C4-2B (cell line): ENCODE measurements around the gene ATF6B.

Experiments
- H3K27ac ChIP-seq: fragments of 450-650 bp; 2 replicates; pipeline ENCODE4 v1.5.1; 2017
- ZFX ChIP-seq: fragments of 450-650 bp; IDR thresholded peaks from 2 replicates; pipeline ENCODE4 v1.6.1; 2017
- TF ChIP-seq, protein P1 (sequence below): fragments of 450-650 bp; conservative IDR thresholded peaks from 2 replicates; pipeline ENCODE4 v1.5.1; 2017; ENCODE audit warnings: mild to moderate bottlenecking

ATF6B gene

GRCh38 chr6:32096394-32097258, 31.4 kb downstream of the ATF6B start:
- no peak overlapping the region for H3K27ac ChIP-seq
- TF ChIP-seq, protein P1, sequence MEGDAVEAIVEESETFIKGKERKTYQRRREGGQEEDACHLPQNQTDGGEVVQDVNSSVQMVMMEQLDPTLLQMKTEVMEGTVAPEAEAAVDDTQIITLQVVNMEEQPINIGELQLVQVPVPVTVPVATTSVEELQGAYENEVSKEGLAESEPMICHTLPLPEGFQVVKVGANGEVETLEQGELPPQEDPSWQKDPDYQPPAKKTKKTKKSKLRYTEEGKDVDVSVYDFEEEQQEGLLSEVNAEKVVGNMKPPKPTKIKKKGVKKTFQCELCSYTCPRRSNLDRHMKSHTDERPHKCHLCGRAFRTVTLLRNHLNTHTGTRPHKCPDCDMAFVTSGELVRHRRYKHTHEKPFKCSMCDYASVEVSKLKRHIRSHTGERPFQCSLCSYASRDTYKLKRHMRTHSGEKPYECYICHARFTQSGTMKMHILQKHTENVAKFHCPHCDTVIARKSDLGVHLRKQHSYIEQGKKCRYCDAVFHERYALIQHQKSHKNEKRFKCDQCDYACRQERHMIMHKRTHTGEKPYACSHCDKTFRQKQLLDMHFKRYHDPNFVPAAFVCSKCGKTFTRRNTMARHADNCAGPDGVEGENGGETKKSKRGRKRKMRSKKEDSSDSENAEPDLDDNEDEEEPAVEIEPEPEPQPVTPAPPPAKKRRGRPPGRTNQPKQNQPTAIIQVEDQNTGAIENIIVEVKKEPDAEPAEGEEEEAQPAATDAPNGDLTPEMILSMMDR, result no peak; the same call in 1 of the 2 replicates
- no peak for TF ChIP-seq ZFX

- TF ChIP-seq, protein P1, result no peak
- no peak for TF ChIP-seq ZFX
- no peak overlapping the region for H3K27ac ChIP-seq
These were observed 32.0 kb downstream of the ATF6B start for GRCh38 chr6:32096087-32096393.

DNA sequence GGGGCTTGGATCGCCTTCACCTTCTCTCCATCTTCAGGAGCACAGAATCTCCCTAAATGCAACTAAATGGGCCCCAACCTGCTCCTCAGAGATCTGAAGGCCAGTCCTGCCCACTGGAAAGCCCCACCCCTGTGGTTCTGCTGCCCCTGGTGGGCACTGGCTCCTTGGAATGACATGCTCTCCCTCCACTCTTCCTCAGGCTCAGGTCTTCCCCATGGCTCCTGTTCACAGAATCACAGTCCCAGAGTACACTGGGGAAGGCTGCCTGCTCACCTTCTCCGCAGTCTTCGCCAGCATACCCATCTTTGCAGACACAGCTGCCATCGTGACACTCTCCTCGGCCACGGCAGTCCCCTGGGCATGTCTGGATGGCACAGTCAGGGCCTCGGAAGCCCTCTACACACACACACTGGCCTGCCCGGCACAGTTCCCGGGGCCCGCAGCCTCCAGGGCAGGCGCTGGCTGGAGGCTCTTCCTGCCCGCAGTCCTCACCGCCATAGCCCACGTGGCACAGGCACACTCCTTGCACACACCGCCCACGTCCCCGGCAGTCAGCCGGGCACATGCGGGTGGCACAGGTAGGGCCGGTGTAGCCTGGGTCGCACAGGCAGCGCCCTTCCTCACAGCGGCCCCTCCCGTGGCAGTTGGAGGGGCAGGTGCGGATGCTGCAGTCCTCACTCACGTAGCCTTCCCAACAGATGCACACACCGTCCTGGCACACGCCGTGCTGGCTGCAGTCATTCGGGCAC, 32.5 kb downstream of the ATF6B start:
- TF ChIP-seq, protein P1, result no peak
- no peak for TF ChIP-seq ZFX
- H3K27ac ChIP-seq, result no peak overlapping the region

DNA sequence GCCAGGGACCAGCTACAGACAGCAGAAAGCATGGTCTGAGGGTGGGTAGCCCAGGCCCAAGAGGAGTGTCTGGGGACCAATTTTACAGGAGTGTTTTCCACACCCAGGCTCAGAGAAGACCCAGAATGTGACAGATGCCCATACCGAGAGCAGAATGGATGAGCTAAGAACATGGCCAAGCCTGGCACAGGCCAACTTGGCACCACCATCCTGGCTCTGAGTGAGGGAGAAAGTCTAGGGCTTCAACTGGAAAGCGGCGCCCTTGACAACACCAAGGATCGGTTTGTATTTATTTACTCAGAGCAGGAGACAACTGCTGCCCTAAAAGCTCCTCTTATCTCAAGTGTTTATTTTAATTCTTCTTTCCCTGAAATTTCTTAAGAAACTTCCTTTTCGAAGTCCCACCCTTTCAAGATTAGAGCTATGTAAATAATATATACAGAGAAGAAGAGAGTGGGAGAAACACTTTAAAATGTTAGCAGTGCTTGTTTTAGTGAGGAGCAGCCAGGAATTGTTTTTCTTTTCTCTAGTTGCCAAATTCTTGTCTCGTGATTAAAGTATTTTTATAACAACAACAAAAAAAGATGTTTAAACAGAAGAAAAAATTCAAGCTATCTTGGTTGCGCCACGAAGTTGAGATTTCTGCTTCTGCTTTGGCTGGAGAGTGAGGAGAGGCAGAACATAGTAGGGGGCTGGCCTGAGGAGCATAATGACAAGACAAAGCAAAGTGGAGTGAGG, 35.1 kb downstream of the ATF6B start:
- TF ChIP-seq ZFX, result no peak
- TF ChIP-seq, protein P1, result no peak
- no peak overlapping the region for H3K27ac ChIP-seq

GRCh38 chr6:32089082-32089828, 38.8 kb downstream of the ATF6B start:
- TF ChIP-seq, protein P1, result no peak
- no peak for TF ChIP-seq ZFX
- H3K27ac ChIP-seq, result no peak overlapping the region

- H3K27ac ChIP-seq, result no peak overlapping the region
- no peak for TF ChIP-seq ZFX
- TF ChIP-seq, protein P1, result no peak
These were observed 39.5 kb downstream of the ATF6B start for GRCh38 chr6:32088487-32089049.
